Ectodermal cell (in vitro differentiated cells): ENCODE results near the gene HOXD1. TPM values are rescaled to one million over a fixed set of nuclear protein-coding genes. Genes with fewer than 3 reads are reported as not detected.

Source experiments
- H3K27ac ChIP-seq: 2 replicates; pipeline ENCODE4 v1.7.0; 2013; ENCODE audit warnings: mild to moderate bottlenecking, low read depth, low read length; ENCODE audit not compliant: insufficient read depth, poor library complexity, severe bottlenecking
- H3K27me3 ChIP-seq: 2 replicates; pipeline ENCODE4 v1.7.0; 2013; ENCODE audit warnings: mild to moderate bottlenecking, low read length; ENCODE audit not compliant: insufficient read depth, control insufficient read depth, poor library complexity, severe bottlenecking
- H3K36me3 ChIP-seq: one replicate; pipeline ENCODE4 v1.7.0; 2013; ENCODE audit warnings: low read length; ENCODE audit not compliant: control insufficient read depth, insufficient read depth
- H3K4me1 ChIP-seq: one replicate; pipeline ENCODE4 v1.7.0; 2013; ENCODE audit warnings: low read length; ENCODE audit not compliant: control insufficient read depth, insufficient read depth
- H3K4me3 ChIP-seq: 2 replicates; pipeline ENCODE4 v1.7.0; 2013; ENCODE audit warnings: low read depth, low read length, control low read depth; ENCODE audit not compliant: insufficient read depth
- H3K9me3 ChIP-seq: 2 replicates; pipeline ENCODE4 v1.7.0; 2013; ENCODE audit warnings: mild to moderate bottlenecking, low read length, moderate library complexity; ENCODE audit not compliant: control insufficient read depth
- WGBS, 2 experiments: methylation state at CpG; one replicate each; pipeline ENCODE4 v1.1.7; 2013; ENCODE audit warnings: missing lambda C conversion rate in 2 of 2; 5-methylcytosine and 5-hydroxymethylcytosine counted together
- polyA plus RNA-seq, 4 experiments: library from polyadenylated mRNA; stranded (reverse); fragments of 50-300 nt; gene quantifications; one replicate each; pipeline ENCODE4 v1.2.3, GENCODE V29; 2013

Gene HOXD1
- polyA plus RNA-seq (2013, experiment 1 of 4), result 0.33 TPM
- not detected for polyA plus RNA-seq (2013, experiment 2 of 4)
- 0.32 TPM for polyA plus RNA-seq (2013, experiment 3 of 4)
- 0.32 TPM for polyA plus RNA-seq (2013, experiment 4 of 4)

DNA sequence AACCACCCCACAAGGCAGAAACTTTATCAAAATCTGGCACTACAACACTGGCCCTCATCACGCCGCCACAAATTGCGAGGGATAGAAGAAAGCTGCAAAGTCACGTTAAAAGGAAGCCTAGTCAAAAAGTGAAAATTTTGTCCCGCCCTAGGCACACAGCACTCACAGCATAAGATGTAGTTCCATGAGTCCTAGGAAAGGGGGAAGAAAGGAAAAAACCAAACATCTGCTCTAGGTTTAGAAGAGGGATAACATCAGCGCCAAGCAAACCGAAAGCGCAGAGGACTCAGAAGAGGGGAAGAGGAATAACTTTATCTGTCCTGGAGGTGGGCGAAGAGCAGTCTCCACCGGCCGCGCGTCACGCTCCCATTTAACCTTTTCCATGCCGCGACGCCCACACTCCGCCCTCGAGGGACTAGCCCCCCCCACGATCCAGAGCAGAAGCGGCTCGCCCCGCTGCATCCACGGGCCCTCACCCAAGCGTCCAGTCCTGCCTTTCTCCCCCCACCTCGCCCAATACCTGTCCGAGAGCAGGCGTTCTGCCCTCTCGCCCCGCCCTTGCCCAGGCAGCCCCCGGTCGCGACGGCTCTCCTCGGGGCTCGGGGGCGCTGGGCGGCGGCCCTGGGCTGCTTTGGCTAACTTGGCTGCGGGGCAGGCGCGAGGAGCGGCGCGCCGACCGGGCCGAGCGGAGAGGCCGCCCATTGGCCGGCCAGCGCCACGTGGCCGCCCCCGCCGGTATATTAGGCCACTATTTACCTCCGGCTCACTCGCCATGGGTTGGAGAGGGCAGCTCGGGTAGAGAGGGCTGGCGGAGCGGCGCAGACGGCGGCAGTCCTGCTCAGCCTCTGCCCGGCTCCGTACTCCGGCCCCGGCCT, at the start of gene HOXD1:
HOXD1 (plus strand) TSS at position 770 of the 875 bp plus-strand sequence. CDS start 134 bp downstream, outside the sequence.
- H3K4me3 ChIP-seq, result peak within 1 kb of the TSS; percentile 24
- no peaks in the 10 kb centered on the region for H3K9me3 ChIP-seq
- WGBS, 2 experiments, result 1 to 2% methylated on average over 68 of the region's 68 CpGs
- H3K27ac ChIP-seq, result no peak within 1 kb of the TSS
- H3K36me3 ChIP-seq, result no peaks in the 10 kb centered on the region
- peaks cover 100% of the 10 kb centered on the region for H3K27me3 ChIP-seq
- no peaks in the 10 kb centered on the region for H3K4me1 ChIP-seq

DNA sequence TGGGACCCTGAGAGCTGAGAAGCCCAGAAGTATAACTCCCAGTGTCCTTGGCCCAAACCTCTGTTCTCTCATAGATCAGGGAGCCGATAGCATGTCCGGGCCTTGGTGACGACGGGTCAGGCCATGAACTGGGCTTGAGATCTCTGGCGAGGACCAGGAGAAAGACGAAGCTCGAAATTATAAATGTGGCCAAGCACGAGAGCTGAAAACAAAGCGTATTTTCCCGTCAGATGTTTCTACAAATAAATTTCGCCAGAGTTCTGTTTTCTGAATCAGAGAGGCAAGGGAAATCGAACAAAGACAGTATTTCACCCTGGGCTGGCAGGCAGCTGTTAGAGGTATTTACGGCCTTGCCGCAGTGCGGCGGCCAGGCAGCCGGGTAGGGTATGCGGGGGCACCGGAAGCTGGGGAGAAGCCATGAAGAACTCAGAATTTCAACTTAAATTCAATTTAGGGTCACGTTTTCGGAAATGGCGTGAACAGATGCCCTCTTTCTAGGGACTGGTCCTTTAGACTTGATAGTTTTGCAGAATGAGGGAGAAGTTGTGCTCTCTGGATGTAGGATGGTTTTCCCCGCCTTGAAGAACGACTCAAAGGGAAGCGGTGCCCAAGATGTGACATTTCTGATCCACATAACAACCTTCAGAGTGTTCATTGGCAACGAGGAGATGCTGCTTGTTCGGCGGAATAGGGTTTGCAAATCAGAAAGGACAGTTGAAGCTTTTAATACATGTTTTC, 49.4 kb upstream of the HOXD1 start:
- no peaks in the 10 kb centered on the region for H3K9me3 ChIP-seq
- no peaks in the 10 kb centered on the region for H3K4me1 ChIP-seq
- WGBS, 2 experiments, result 72% methylated on average over 28 of the region's 28 CpGs
- no peak overlapping the region for H3K4me3 ChIP-seq
- no peak overlapping the region for H3K27ac ChIP-seq
- H3K36me3 ChIP-seq, result no peaks in the 10 kb centered on the region
- H3K27me3 ChIP-seq, result peaks cover 100% of the 10 kb centered on the region

- H3K4me1 ChIP-seq, result no peaks in the 10 kb centered on the region
- WGBS, 2 experiments, result 52 to 68% methylated on average over 37 to 39 of the region's 41 CpGs
- peaks cover 100% of the 10 kb centered on the region for H3K27me3 ChIP-seq
- H3K36me3 ChIP-seq, result no peaks in the 10 kb centered on the region
- H3K27ac ChIP-seq, result no peak overlapping the region
- no peaks in the 10 kb centered on the region for H3K9me3 ChIP-seq
- H3K4me3 ChIP-seq, result no peak overlapping the region
These were observed 48.6 kb upstream of the HOXD1 start for GRCh38 chr2:176139661-176140512.

DNA sequence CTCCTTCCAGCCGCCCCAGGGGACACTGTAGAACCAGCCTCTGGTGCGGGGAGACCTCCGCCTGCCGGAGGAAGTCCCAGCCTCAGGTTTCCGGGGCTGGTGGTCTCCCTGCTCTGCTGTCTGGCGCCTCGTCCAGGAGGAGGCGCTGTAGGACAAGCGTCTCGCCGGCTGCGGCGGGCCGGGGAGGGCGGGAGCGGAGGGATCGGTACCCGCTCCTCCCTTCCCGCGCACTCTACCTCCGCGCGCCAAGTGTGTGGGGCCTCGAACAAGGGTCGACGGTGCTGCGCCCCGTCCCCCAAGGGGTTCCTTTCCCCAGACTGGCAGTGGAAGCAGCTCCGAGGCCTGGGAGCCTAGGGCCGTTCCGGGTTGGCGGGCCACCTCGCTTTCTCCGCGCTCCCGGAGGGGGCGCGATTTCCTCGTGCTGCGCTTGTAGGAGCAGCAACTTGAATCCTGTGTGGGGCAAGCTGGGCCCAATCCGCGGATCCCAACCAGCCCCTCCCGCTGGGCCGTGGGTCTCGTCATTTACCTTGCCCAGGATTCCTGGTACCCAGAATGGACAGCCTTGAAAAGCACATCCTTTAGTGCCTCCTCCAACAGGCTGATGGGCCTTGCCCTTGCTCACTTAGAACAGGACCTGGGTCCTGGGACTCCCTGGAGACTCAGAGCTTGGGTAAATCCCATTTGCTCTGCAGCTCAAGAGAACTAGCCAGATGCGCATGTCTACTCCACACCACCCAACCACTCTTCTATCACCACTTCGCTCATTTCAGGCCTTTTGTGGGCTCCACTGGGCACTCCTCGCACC, 47.8 kb upstream of the HOXD1 start:
- Histone ChIP-seq H3K9me3 (no peaks in the 10 kb centered on the region), H3K27ac (no peak overlapping the region), H3K36me3 (no peaks in the 10 kb centered on the region), H3K4me1 (no peaks in the 10 kb centered on the region), H3K27me3 (peaks cover 100% of the 10 kb centered on the region), H3K4me3 (peak overlapping the region; percentile 32)
- 6 to 7% methylated on average over 48 of the region's 48 CpGs for WGBS, 2 experiments

- WGBS, 2 experiments, result 60 to 77% methylated on average over 1 to 2 of the region's 2 CpGs
- Histone ChIP-seq H3K27me3 (peaks cover 100% of the 10 kb centered on the region), H3K4me3 (no peak overlapping the region)
These were observed 46.2 kb upstream of the HOXD1 start for GRCh38 chr2:176142281-176142680.

GRCh38 chr2:176145085-176145969, 43.1 kb upstream of the HOXD1 start:
- Histone ChIP-seq H3K27me3 (peaks cover 100% of the 10 kb centered on the region), H3K27ac (no peak overlapping the region), H3K36me3 (no peaks in the 10 kb centered on the region), H3K9me3 (no peaks in the 10 kb centered on the region), H3K4me1 (no peaks in the 10 kb centered on the region), H3K4me3 (no peak overlapping the region)
- 15 to 31% methylated on average over 3 to 4 of the region's 4 CpGs for WGBS, 2 experiments

More at GRCh38 chr2:176142281-176142680, 46.2 kb upstream of the HOXD1 start:
- Histone ChIP-seq H3K4me1 (no peaks in the 10 kb centered on the region), H3K9me3 (no peaks in the 10 kb centered on the region), H3K27ac (no peak overlapping the region), H3K36me3 (no peaks in the 10 kb centered on the region)

DNA sequence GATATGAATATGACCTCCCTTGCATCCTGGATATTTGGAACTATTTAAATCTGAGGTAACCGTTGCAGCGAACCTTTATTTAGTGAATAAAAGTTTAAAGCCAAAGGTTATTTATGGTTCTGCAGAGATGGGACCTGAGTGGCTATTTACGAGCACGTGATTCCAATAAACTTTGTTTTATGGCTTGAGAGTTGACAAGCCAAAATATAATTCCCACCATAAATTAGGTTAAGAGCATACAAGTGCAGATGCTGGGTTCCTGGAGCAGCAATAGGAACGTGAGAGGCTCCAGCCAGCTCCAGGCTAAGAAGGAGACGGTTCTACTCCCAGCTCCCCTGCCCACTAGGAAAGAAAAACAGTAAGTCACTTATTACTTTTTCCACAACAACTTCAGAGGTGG, 42.4 kb upstream of the HOXD1 start:
- H3K4me3 ChIP-seq, result no peak overlapping the region
- 47 to 56% methylated on average over 6 of the region's 6 CpGs for WGBS, 2 experiments
- H3K9me3 ChIP-seq, result no peaks in the 10 kb centered on the region
- H3K36me3 ChIP-seq, result no peaks in the 10 kb centered on the region
- H3K27me3 ChIP-seq, result peaks cover 100% of the 10 kb centered on the region
- no peaks in the 10 kb centered on the region for H3K4me1 ChIP-seq
- no peak overlapping the region for H3K27ac ChIP-seq

DNA sequence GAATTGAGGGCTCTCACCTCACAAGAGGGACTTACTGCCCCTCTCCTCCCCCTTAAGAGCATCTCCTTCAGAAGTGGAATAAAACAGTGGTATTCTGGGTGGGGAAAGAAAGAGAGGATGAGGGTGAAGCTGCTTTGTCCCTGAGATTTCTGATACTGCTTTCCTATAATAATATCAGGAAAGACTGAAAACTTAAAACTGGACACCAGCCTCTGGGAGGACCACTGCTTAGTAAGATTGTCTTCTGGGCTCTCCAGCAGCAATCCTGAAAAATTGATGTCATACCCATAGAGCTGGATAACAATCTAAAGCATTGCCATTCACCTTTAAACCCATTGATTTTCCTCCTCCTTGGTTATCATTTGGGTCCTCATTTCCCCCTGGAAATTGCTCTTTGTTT, 41.8 kb upstream of the HOXD1 start:
- no peaks in the 10 kb centered on the region for H3K4me1 ChIP-seq
- H3K9me3 ChIP-seq, result no peaks in the 10 kb centered on the region
- peaks cover 100% of the 10 kb centered on the region for H3K27me3 ChIP-seq
- H3K27ac ChIP-seq, result no peak overlapping the region
- no peak overlapping the region for H3K4me3 ChIP-seq
- no peaks in the 10 kb centered on the region for H3K36me3 ChIP-seq
